Fibroblast of mammary gland (primary cell): ENCODE results near the gene CYP1A2.
"Not testable (repeated sequence)": the region's sequence is repeated elsewhere in the genome, so short reads cannot be mapped to it uniquely, and the experiment has no call there.

Experiments
- DNase-seq: peaks from one replicate; pipeline ENCODE4 v3.0.0-alpha.2; 2010; ENCODE audit warnings: low read depth
- H3K4me3 ChIP-seq: 2 replicates; pipeline ENCODE4 v1.5.1; 2011; ENCODE audit warnings: low read depth, mild to moderate bottlenecking, low read length, moderate library complexity; ENCODE audit not compliant: control insufficient read depth
- TF ChIP-seq, protein P1 (sequence below): conservative IDR thresholded peaks from 2 replicates; pipeline ENCODE4 v1.5.1; 2011; ENCODE audit warnings: low read depth, low read length, inconsistent platforms; ENCODE audit not compliant: control insufficient read depth, insufficient read depth

The CYP1A2 gene

GRCh38 chr15:74726774-74727164 is 21.9 kb upstream of the CYP1A2 start:
- peak overlapping the region; percentile 45 for H3K4me3 ChIP-seq
- TF ChIP-seq, protein P1, sequence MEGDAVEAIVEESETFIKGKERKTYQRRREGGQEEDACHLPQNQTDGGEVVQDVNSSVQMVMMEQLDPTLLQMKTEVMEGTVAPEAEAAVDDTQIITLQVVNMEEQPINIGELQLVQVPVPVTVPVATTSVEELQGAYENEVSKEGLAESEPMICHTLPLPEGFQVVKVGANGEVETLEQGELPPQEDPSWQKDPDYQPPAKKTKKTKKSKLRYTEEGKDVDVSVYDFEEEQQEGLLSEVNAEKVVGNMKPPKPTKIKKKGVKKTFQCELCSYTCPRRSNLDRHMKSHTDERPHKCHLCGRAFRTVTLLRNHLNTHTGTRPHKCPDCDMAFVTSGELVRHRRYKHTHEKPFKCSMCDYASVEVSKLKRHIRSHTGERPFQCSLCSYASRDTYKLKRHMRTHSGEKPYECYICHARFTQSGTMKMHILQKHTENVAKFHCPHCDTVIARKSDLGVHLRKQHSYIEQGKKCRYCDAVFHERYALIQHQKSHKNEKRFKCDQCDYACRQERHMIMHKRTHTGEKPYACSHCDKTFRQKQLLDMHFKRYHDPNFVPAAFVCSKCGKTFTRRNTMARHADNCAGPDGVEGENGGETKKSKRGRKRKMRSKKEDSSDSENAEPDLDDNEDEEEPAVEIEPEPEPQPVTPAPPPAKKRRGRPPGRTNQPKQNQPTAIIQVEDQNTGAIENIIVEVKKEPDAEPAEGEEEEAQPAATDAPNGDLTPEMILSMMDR, result no peak
- DNase-seq, result no peak

- TF ChIP-seq, protein P1, result no peak
- no peak overlapping the region for H3K4me3 ChIP-seq
- DNase-seq, result no peak
Measured at GRCh38 chr15:74727727-74728126, 20.9 kb upstream of the CYP1A2 start.

DNA sequence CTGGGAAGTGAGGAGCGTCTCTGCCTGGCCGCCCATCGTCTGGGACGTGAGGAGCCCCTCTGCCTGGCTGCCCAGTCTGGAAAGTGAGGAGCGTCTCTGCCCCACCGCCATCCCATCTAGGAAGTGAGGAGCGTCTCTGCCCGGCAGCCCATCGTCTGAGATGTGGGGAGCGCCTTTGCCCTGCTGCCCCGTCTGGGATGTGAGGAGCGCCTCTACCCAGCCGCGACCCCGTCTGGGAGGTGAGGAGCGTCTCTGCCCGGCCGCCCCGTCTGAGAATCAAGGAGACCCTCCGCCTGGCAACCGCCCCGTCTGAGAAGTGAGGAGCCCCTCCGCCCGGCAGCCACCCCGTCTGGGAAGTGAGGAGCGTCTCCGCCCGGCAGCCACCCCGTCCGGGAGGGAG is 19.9 kb upstream of the CYP1A2 start:
- DNase-seq, result not testable (repeated sequence)

DNA sequence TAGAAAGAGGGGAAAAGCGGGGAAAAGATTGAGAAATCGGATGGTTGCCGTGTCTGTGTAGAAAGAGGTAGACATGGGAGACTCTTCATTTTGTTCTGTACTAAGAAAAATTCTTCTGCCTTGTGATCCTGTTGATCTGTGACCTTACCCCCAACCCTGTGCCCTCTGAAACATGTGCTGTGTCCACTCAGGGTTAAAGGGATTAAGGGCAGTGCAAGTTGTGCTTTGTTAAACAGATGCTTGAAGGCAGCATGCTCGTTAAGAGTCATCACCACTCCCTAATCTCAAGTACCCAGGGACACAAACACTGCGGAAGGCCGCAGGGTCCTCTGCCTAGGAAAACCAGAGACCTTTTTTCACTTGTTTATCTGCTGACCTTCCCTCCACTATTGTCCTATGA is 19.3 kb upstream of the CYP1A2 start:
- not testable (repeated sequence) for DNase-seq, H3K4me3 ChIP-seq

More for the DNA sequence above, 19.9 kb upstream of the CYP1A2 start:
- not testable (repeated sequence) for H3K4me3 ChIP-seq

DNA sequence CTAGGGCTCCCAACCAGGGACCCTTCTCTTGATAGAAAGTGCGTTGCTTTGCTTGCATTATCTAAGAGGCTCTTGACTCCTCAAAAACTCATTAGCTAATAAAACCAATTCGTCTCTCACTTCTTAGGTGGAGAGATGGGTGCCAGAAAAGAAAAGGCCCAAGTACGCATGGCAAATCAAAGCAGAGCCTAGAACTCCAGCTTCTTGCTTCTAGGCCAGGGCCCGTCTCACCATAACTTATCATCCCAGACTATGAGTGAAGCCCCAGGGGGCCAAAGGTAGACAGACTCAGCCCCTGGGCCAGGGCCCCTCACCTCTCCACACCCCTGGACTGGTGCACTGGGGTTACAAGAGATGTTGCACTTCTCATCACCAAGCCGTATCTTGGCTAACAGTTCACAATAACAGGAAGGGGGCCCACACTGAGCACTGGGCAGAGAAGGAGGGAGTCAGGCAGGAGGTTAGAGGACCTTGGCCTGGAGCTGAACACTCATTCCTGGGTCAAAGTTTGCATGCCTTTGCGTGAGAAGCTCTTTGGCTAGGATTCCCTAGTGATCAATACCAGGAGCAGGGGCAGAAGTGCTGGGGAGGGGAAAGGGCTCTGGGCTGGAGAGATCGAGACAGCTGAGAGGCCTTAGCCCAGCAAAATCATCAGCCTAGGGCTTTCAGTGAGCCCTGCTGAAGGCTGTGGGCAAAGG is 17.9 kb upstream of the CYP1A2 start:
- no peak overlapping the region for H3K4me3 ChIP-seq
- no peak for DNase-seq
- TF ChIP-seq, protein P1, result no peak

GRCh38 chr15:74732846-74733245 is 15.8 kb upstream of the CYP1A2 start:
- no peak for DNase-seq
- H3K4me3 ChIP-seq, result no peak overlapping the region
- TF ChIP-seq, protein P1, result no peak

GRCh38 chr15:74733269-74733668 is 15.4 kb upstream of the CYP1A2 start:
- H3K4me3 ChIP-seq, result no peak overlapping the region
- no peak for DNase-seq
- TF ChIP-seq, protein P1, result no peak

DNA sequence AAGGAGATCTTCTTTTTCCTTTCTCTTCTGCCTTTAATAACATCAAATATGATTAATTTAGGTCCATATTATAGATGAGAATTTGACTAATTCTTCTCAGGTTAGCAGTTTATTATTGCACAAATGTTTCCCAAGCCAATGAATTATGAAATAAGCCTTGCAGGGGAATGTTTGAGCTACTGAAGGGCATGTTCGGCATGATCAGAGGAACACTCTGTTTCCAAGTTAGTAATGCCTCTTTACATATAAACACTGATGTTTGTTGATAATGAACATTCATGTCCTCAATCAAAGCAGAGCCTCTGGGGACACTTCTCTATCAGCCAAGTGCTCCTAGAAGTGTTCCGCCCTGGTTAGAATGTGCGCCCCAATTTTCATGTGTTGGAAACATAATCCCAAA is 13.3 kb upstream of the CYP1A2 start:
- no peak for DNase-seq
- H3K4me3 ChIP-seq, result no peak overlapping the region
- TF ChIP-seq, protein P1, result no peak

DNA sequence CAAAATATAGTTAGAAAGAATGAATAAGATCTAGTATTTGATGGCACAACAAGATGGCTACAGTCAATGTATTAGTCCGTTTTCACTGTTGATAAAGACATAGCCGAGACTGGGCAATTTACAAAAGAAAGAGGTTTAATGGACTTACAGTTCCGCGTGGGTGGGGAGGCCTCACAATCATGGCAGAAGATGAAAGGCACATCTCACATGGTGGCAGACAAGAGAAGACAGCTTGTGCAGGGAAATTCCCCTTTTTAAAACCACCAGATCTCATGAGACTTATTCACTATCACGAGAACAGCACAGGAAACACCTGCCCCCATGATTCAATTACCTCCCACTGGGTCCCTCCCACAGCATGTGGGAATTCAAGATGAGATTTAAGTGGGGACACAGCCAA is 10.4 kb upstream of the CYP1A2 start:
- H3K4me3 ChIP-seq, result not testable (repeated sequence)
- DNase-seq, result peak; percentile 9
